SU-DHL-6 (cell line): Measurements from ENCODE around the gene ATP5PB.

Source experiments
- H2AFZ ChIP-seq: fragments of 200-600 bp; sonication (generic); 2 replicates; pipeline ENCODE4 v1.6.1; 2014; ENCODE audit warnings: low read depth, mild to moderate bottlenecking, moderate library complexity, mixed read lengths, antibody characterized with exemption, low read length; ENCODE audit not compliant: severe bottlenecking
- H3F3A ChIP-seq: fragments of 200-600 bp; shearing (Covaris generic); 2 replicates; pipeline ENCODE4 v1.6.0; 2016; ENCODE audit warnings: antibody characterized with exemption, mild to moderate bottlenecking; ENCODE audit not compliant: insufficient read depth
- H3K27ac ChIP-seq: fragments of 200-600 bp; sonication (generic); 2 replicates; pipeline ENCODE4 v1.5.1; 2016; ENCODE audit warnings: low read depth, mild to moderate bottlenecking, low read length, moderate library complexity, mixed read lengths
- H3K27me3 ChIP-seq: fragments of 200-600 bp; sonication (generic), shearing (Covaris generic); 2 replicates; pipeline ENCODE4 v1.6.0; 2014; ENCODE audit warnings: mild to moderate bottlenecking, low read length
- H3K36me3 ChIP-seq: fragments of 200-600 bp; sonication (generic); 2 replicates; pipeline ENCODE4 v1.6.1; 2014; ENCODE audit warnings: mild to moderate bottlenecking, low read length, mixed read lengths
- H3K4me2 ChIP-seq: fragments of 300-600, 200-600 bp; shearing (Covaris generic), sonication (generic); 2 replicates; pipeline ENCODE4 v1.6.0; 2014; ENCODE audit warnings: low read length, low read depth, mild to moderate bottlenecking; ENCODE audit not compliant: poor library complexity, severe bottlenecking
- H3K4me3 ChIP-seq: fragments of 200-600 bp; sonication (generic); 2 replicates; pipeline ENCODE4 v1.5.1; 2014; ENCODE audit warnings: antibody characterized with exemption, low read length, mild to moderate bottlenecking, mixed read lengths; ENCODE audit not compliant: insufficient read depth, poor library complexity, severe bottlenecking
- H3K79me2 ChIP-seq: fragments of 200-600 bp; sonication (generic); 2 replicates; pipeline ENCODE4 v1.6.1; 2014; ENCODE audit warnings: mild to moderate bottlenecking, low read length, moderate library complexity; ENCODE audit not compliant: insufficient read depth
- H3K9ac ChIP-seq: fragments of 200-600 bp; sonication (generic); 2 replicates; pipeline ENCODE4 v1.7.0; 2014; ENCODE audit warnings: mild to moderate bottlenecking, low read length
- H3K9me2 ChIP-seq: fragments of 200-600 bp; sonication (generic); replicated peaks from 2 replicates; pipeline ENCODE4 v1.6.1; 2014; ENCODE audit warnings: low read length; ENCODE audit not compliant: insufficient read depth
- H3K9me3 ChIP-seq: fragments of 200-600 bp; sonication (generic); 2 replicates; pipeline ENCODE4 v1.6.1; 2014; ENCODE audit warnings: low read length, mixed read lengths; ENCODE audit not compliant: insufficient read depth
- H4K20me1 ChIP-seq: fragments of 200-600 bp; sonication (generic); 2 replicates; pipeline ENCODE4 v1.6.1; 2014; ENCODE audit warnings: low read depth, mild to moderate bottlenecking, antibody characterized with exemption, low read length, moderate library complexity, mixed read lengths
- CTCF ChIP-seq: fragments of 200-600 bp; sonication (generic); IDR thresholded peaks from one replicate; pipeline ENCODE4 v1.5.1; 2017; ENCODE audit warnings: antibody characterized with exemption, mild to moderate bottlenecking, low read length, moderate library complexity; ENCODE audit not compliant: insufficient read depth, poor library complexity, severe bottlenecking
- EZH2phosphoT487 ChIP-seq: fragments of 200-600 bp; sonication (generic), shearing (Covaris generic); conservative IDR thresholded peaks from 2 replicates; pipeline ENCODE4 v1.6.1; 2018; ENCODE audit warnings: mild to moderate bottlenecking, antibody characterized with exemption, low read length, moderate library complexity, mixed read lengths

ATP5PB gene

GRCh38 chr1:111488669-111489068, 39.4 kb downstream of the ATP5PB start:
- Histone ChIP-seq H3K36me3 (no peaks in the 10 kb centered on the region), H3K9me2 (no peaks in the 10 kb centered on the region), H3F3A (no peaks in the 10 kb centered on the region), H3K27ac (no peak overlapping the region), H2AFZ (no peak overlapping the region), H4K20me1 (no peaks in the 10 kb centered on the region), H3K4me2 (no peak overlapping the region), H3K9ac (no peak overlapping the region), H3K4me3 (no peak overlapping the region), H3K27me3 (no peaks in the 10 kb centered on the region), H3K9me3 (no peaks in the 10 kb centered on the region), H3K79me2 (no peaks in the 10 kb centered on the region)
- no peak for TF ChIP-seq EZH2phosphoT487
- no peak for TF ChIP-seq CTCF

- Histone ChIP-seq H3K27me3 (no peaks in the 10 kb centered on the region), H3K4me3 (no peak overlapping the region), H3K79me2 (no peaks in the 10 kb centered on the region), H3K36me3 (no peaks in the 10 kb centered on the region), H3K9me2 (no peaks in the 10 kb centered on the region), H2AFZ (no peak overlapping the region), H3F3A (no peaks in the 10 kb centered on the region), H4K20me1 (no peaks in the 10 kb centered on the region), H3K9me3 (no peaks in the 10 kb centered on the region), H3K4me2 (no peak overlapping the region), H3K9ac (no peak overlapping the region), H3K27ac (no peak overlapping the region)
- TF ChIP-seq EZH2phosphoT487 (no peak), CTCF (no peak)
Observed at GRCh38 chr1:111489604-111490003, 40.3 kb downstream of the ATP5PB start.

- Histone ChIP-seq H3K4me3 (no peak overlapping the region), H2AFZ (no peak overlapping the region), H4K20me1 (no peaks in the 10 kb centered on the region), H3F3A (no peaks in the 10 kb centered on the region), H3K27me3 (no peaks in the 10 kb centered on the region), H3K27ac (no peak overlapping the region), H3K9ac (no peak overlapping the region), H3K79me2 (no peaks in the 10 kb centered on the region), H3K4me2 (no peak overlapping the region), H3K36me3 (no peaks in the 10 kb centered on the region), H3K9me3 (no peaks in the 10 kb centered on the region), H3K9me2 (no peaks in the 10 kb centered on the region)
- TF ChIP-seq CTCF, result no peak
- no peak for TF ChIP-seq EZH2phosphoT487
Observed at GRCh38 chr1:111490220-111490619, 41.0 kb downstream of the ATP5PB start.
